Ishikawa (cell line): ENCODE results near the gene CNTN4.

ENCODE experiments used
- CEBPB ChIP-seq: IDR thresholded peaks from 2 replicates; pipeline ENCODE4 v1.6.1; 2012
- CREB1 ChIP-seq: IDR thresholded peaks from 2 replicates; pipeline ENCODE4 v1.6.1; 2012; ENCODE audit warnings: low read depth
- EGR1 ChIP-seq: IDR thresholded peaks from 2 replicates; pipeline ENCODE4 v1.6.1; 2012
- EP300 ChIP-seq: IDR thresholded peaks from 2 replicates; pipeline ENCODE4 v1.6.1; 2012; ENCODE audit warnings: borderline replicate concordance
- FOXM1 ChIP-seq: IDR thresholded peaks from 2 replicates; pipeline ENCODE4 v1.6.1; 2012; ENCODE audit warnings: low read depth, borderline replicate concordance
- NFIC ChIP-seq: IDR thresholded peaks from 2 replicates; pipeline ENCODE4 v1.6.1; 2012
- RAD21 ChIP-seq: IDR thresholded peaks from 2 replicates; pipeline ENCODE4 v1.6.1; 2012; ENCODE audit warnings: low read depth
- REST ChIP-seq: IDR thresholded peaks from 2 replicates; pipeline ENCODE4 v1.6.1; 2012; ENCODE audit warnings: low read depth, mild to moderate bottlenecking
- TAF1 ChIP-seq: IDR thresholded peaks from 2 replicates; pipeline ENCODE4 v1.6.1; 2012; ENCODE audit warnings: low read depth, mild to moderate bottlenecking
- TEAD4 ChIP-seq: IDR thresholded peaks from 2 replicates; pipeline ENCODE4 v1.6.1; 2012
- USF1 ChIP-seq: IDR thresholded peaks from 2 replicates; pipeline ENCODE4 v1.6.1; 2012
- YY1 ChIP-seq: IDR thresholded peaks from 2 replicates; pipeline ENCODE4 v1.6.1; 2012; ENCODE audit warnings: low read depth

GRCh38 chr3:2888592-2888991 lies 789.9 kb downstream of the CNTN4 start:
- TF ChIP-seq TAF1 (no peak), YY1 (no peak), FOXM1 (no peak), TEAD4 (no peak), EP300 (no peak), CREB1 (no peak), CEBPB (no peak), REST (no peak), NFIC (no peak), RAD21 (no peak), EGR1 (no peak), USF1 (no peak)
